HPDE6-E6E7 (cell line): ENCODE data around the gene TTLL11.

Experiments
- DNase-seq: peaks from one replicate; pipeline ENCODE4 v3.0.0; 2011; ENCODE audit warnings: missing footprints; ENCODE audit errors: extremely low spot score

TTLL11 gene

DNA sequence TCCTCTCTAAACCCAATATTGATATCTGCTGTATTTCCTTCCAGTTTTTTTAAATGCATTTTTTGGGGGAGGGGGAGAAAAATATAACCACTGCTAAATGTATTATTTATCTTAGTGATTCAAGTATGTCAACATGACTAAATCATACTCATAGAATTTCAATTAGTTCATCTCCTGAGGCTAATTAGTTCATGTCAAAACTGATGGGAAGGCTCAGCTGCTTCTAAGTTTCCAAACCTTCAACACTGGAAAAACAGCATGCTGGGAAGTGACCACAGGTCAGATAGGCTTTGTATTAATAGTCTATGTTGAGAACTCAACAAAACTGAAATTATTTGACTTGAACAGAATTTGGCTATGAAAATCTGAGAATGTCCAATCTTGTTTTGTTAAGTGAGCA is 118.7 kb downstream of the TTLL11 start:
- DNase-seq: no peak

DNA sequence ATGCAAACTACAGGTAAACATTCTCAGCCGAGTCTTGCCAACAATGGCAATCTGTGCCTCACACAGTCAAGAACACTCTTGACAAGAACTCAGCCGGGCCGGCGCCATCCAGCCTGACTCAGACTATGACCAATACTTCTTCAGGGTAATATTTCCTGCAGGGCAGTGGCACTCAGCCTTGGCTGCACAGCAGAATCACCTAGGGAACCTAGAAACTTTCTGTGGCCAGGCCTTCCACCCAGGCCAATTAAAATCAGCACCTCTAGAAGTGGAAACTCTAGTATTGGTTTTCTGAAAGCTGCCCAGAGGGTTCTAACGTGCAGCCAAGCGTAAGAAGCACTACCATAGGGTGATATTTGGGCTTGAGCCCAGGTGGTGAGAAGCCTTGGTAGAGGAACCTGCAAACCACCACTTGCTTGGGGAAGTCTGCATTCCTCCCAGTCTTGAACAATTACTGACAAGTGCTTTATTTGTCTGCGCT is 120.6 kb downstream of the TTLL11 start:
- peak; percentile 90 for DNase-seq

DNA sequence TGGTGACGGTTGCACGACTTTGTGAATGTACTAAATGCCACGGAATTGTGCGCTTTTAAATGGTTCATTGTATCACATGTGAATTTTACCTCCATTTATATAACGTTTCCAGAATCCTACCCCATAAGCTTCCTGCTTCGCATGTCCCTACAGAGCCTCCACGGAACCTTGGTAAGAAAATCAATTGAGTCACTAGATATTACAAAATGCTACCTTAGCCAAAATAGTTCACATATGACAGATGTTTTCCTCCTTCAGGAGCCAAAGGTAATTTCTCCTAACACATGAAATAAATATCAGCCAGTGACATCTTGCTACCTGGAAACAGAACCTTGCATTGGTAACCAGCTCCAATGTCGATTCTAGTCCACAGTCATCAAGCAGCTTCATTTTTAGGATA is 125.1 kb downstream of the TTLL11 start:
- no peak for DNase-seq

DNA sequence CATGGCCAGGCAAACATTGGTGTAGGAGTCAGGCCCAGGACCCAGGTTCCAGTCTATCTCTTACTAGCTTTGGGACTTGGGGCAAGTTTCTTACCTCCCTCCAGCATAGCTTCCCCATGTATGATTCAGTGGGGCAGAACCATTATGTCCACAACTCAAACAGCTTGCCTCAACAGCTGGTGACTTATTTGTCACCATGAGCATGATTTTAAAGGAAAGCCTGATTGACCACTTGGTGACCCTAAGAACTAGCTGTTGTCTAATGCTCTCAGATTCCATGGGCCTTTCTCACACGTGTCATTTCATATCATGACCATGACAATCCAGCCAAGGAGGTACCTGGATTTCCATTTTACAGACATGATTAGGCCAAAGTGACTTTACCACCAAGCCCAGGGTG is 126.4 kb downstream of the TTLL11 start:
- no peak for DNase-seq

DNA sequence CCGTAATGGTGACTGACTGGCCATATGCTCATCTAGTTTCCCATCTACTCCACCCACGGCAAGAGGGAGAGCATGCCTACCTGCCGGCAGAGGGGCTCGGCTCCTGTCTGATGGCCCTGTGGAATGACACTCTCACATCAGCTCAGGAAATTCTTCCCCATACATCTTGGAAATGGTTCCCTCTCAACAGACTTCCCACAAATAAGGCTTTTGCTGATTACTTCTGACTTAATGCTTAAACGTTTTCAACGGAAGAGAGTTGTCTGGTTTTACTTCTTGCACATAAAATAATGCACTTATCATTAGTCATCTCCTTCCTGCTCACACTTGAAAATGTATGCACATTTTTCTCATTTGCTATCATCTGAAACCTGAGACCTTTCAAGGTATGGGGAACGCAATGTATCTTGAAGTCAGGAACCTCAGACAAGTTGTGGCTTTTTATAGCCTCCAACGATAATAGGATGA is 129.5 kb downstream of the TTLL11 start:
- peak; percentile 56 for DNase-seq

- no peak for DNase-seq
These were observed 130.7 kb downstream of the TTLL11 start for GRCh38 chr9:121962421-121962820.

DNA sequence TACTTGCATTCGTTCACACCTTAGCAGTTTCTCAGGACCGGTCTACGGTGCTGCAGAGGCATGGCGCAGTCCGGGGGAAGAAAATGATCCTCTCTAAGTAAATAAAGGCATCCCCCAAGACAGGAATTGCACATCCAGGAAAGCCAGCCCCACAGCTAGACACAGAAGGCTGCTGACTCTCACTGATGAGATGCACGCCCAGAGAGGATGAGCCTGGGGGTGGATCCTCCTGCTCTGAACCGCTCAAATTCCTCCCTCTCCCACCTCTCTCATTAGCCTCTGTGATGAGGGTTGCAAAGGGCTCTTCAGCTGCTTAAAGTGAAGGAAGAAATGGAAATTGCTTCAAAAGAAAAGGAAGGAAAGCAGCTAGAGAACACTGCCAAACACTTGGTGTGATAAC is 132.4 kb downstream of the TTLL11 start:
- no peak for DNase-seq

- no peak for DNase-seq
These were observed 134.6 kb downstream of the TTLL11 start for GRCh38 chr9:121958530-121958929.

DNA sequence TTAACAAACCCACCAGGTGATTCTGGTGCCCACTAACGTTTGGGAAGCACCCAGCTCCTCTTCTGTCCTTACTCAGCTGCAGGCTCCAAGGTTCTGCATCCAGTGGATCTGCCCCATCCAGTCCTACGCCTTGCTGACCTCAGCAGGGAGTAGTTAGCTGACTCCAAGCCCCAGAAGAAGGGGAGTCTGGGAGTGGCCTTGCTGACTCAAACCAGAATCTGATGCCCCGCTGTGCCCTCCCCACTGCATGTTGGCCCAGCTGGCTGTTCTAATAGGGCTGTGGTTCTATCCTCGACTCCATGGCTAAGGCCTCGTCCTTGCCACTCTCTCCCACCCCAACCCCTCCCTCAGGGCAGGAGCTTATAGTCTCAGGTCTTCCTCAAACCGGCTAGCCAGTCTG is 136.3 kb downstream of the TTLL11 start:
- DNase-seq: no peak

DNA sequence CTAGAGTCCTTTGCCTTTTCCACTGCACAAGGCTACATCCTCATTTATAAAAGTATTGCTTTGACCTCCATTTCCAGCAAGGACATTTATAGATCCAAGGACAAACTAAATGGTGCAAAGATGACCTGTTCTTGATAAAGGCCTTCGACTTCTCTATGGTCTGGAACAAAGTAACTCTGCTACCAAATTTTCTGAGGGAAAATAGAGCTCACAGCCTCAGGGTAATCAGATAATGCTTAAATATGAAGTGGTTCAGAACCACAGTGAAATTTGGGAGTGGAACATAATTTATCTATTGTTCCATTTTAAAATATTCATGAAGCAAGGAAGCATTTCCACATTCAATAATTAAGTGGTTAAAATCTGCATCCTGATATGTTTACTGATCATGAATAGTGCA is 137.5 kb downstream of the TTLL11 start:
- no peak for DNase-seq

GRCh38 chr9:121954477-121955140 is 138.5 kb downstream of the TTLL11 start:
- no peak for DNase-seq

DNA sequence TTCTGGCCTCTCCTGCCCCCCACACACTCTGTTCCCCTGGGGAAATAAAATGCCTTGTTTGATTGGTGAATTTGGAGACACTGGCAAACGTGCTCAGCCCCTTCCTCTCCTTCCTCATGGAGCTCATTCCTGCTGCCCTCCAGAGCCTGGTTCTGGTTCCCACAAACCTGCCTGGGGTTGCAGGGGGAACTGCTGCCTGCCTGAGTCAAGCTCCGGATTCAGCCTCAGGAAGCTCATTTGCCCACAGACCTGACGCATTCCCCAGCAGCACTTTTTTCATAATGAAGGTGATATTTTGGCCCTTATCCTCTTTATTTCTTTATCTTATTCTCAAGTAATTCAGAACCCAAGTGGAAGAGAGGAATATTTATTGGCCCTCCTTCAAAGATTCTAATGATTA is 140.5 kb downstream of the TTLL11 start:
- DNase-seq: no peak

- no peak for DNase-seq
These were observed 142.2 kb downstream of the TTLL11 start for GRCh38 chr9:121950866-121951265.

GRCh38 chr9:121950441-121950840 is 142.7 kb downstream of the TTLL11 start:
- DNase-seq: no peak

- DNase-seq: no peak
These were observed 143.3 kb downstream of the TTLL11 start for GRCh38 chr9:121949766-121950165.

DNA sequence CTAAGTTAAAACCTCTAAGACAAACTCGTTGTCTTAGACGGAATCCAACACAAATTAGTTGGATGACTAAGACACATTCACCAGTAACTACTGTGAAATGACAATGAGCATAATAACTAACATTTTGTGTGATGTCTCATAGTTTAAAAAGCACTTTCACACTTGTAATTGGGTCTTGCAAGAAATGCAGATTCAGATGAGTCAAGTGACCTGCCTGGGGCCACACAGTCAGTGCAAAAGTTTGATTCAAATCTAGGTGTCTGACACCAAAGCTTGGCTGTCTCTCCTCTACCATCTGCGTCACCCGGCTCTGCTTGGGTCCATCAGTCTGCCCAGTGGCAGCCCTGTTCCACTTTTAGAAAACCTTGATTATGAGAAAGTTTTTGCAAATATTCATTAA is 143.7 kb downstream of the TTLL11 start:
- DNase-seq: no peak

- DNase-seq: no peak
These were observed 145.3 kb downstream of the TTLL11 start for GRCh38 chr9:121947775-121948174.

DNA sequence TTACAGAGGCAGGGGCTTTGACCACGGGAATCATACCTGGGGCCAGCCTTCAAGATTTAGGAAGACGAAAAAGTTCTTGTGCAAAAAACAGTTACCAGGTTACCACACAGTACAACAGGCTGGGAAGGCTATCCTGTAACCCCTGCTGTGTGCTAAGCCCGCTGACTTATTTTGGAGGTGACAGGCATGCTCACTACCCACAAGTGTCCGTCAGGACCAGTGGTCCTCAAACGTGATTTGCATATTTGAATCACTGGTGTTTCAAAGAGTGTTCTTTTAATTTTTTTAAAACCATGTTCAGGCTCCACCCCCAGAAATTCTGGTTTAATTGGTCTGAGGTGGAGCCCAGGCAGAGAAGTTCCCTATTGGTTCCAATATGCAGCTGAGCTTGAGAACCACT is 146.6 kb downstream of the TTLL11 start:
- no peak for DNase-seq

- no peak for DNase-seq
These were observed 147.3 kb downstream of the TTLL11 start for GRCh38 chr9:121945849-121946248.

DNA sequence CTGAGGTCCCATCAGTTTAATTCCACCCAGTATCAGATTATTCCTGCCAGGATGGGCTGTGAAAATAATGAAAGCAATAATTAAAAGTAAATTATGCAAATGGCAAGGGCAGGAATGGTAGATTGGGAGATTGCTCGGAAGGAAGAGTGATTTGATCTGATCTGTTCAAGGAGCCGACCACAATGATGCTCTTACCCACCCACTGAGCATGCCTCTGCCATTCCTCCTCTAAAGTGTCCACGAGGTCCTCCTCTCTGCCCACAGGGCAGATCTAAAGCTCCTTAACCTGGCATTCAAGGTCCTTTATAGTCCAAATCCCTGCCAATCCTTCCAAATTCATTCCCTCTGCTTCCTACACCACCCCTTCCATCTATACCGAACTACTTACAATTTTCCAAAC is 147.8 kb downstream of the TTLL11 start:
- DNase-seq: no peak

DNA sequence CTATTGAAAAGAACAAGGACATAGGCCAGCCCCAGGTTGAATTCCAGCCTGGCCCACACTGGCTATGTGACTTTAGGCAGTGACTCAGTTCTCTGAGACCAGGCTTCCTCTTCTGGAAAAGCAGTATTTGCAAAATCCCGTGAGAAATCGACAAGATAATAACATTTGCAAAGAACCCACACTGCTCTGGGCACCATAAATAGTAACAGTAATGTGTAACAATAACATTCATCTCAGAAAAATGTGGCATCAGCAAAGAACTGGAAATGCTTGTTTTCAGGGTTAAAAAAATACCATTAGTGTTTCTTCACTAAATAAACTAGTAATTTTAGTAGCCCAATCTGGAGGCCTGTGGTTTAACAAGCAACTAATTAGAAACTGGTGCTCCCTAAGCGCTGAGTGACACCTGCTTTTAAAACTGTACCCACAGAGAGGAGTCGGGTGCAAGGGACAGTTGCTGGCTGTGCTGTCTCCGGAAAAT is 148.4 kb downstream of the TTLL11 start:
- peak; percentile 50 for DNase-seq

DNA sequence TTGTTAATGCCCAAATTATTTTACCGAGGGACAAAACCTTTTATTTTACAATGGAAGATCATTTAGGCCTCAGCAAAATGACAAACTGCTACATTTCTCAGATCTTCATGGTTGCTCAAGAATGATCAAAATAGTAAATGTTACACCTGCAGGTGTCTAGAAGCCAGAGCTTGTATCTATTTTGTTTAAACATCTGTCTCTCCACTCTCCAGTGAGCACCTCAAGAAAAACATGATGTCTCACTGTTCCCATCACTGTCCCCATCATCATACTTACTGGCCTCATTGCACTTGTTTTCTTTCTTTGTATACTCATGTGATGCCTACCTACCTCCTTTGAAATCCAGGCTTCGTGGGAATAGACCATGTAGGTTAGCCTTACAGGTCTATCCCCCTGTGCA is 149.6 kb downstream of the TTLL11 start:
- DNase-seq: no peak

DNA sequence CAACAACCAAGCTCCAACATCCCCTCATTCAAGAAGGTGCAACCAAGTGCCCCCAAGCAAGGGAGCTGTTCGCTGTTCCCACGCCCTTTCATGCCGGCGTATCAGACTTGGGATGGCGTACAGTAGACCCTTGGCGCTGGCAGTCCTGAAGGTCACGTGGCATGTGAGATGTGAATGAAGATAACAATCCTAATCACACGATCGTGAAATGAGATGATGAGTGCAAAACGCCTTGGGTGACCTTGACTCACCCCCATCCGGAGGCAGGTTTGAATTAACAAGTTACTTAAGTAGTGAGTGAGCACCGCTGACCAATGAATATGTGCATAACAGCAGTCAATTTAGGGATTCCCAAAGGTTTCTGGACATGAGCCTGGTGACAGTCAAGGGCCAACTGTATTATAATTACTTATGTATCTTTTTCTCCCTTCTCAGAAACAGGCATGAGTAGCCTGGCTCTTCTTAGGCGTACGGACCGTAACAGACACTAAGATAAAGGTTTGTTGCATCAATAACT is 150.2 kb downstream of the TTLL11 start:
- DNase-seq: no peak

- DNase-seq: no peak
These were observed 150.8 kb downstream of the TTLL11 start for GRCh38 chr9:121942313-121942712.
